ENCODE data around the gene AUP1.

- TF ChIP-seq, protein P1, sequence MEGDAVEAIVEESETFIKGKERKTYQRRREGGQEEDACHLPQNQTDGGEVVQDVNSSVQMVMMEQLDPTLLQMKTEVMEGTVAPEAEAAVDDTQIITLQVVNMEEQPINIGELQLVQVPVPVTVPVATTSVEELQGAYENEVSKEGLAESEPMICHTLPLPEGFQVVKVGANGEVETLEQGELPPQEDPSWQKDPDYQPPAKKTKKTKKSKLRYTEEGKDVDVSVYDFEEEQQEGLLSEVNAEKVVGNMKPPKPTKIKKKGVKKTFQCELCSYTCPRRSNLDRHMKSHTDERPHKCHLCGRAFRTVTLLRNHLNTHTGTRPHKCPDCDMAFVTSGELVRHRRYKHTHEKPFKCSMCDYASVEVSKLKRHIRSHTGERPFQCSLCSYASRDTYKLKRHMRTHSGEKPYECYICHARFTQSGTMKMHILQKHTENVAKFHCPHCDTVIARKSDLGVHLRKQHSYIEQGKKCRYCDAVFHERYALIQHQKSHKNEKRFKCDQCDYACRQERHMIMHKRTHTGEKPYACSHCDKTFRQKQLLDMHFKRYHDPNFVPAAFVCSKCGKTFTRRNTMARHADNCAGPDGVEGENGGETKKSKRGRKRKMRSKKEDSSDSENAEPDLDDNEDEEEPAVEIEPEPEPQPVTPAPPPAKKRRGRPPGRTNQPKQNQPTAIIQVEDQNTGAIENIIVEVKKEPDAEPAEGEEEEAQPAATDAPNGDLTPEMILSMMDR (conservative IDR thresholded peaks at IDR 0.05 in 1 of 2, IDR thresholded peaks at IDR 0.05 in 1 of 2; ENCODE audit: extremely low read depth in 1 of 2, insufficient read depth in 1 of 2, low read depth in 1 of 2, low read length in 2 of 2) = no peak
- TF ChIP-seq EZH2 (IDR thresholded peaks at IDR 0.05; ENCODE audit: borderline replicate concordance, low read length) = no peak
These were observed 19.2 kb downstream of the AUP1 start for GRCh38 chr2:74510272-74510671.

Measured in mammary epithelial cell (primary cell).